ENCODE data around the gene EPS8L2. TPM values are rescaled to one million over a fixed set of nuclear protein-coding genes. Genes with fewer than 3 reads are reported as not detected.

EPS8L2 gene
- polyA plus RNA-seq, 1 experiment: 11.0 TPM

DNA sequence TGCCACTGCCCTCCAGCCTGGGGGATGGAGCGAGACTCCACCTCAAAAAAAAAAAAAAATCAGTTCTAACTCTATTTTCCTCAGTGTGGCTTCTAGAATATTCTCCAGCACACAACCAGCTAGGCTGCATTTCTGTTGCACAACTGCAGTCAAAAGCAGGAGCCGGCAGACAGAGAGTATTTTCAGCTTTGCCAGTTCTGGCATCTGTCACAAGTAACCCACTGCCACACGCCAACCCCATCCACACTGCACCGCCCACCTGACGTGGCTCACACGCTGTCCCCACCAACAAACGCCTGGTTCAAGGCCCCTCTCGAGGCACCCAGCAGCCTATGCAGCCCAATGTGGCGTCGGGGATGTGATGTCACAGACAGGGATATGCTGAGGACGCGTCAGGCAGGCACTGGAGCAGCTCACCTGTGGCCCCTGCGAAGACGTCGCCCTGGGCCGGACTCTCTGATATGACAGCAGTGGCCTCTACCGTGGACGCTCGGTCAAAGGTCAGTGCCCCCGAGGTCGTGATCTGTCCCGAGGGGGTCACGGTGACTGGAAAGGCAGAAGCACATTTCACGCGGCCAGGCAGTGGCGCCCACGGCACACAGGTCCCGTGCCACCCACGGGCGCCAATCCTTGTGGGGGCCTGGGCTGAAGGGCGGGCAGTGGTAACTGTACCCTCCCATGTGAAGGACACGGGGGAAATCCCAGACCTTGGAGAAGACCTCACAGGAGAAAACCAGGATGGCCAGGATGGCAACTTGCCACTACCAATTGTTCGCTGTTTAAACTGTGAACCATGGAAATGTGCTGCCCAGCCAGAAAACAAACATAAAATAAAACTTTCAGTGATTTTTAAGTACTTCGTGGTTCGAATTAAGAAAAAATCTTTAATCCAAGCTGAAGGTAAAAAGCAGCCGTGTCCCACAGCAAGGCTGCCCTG is 26.5 kb upstream of the EPS8L2 start:
- DNase-seq (ENCODE audit: low read depth, low spot score): no peak
- H3K4me3 ChIP-seq (ENCODE audit: low read depth, low read length): no peak overlapping the region
- no peaks in the 10 kb centered on the region for H3K27me3 ChIP-seq (ENCODE audit: control insufficient read depth, insufficient read depth, low read length)
- no peaks in the 10 kb centered on the region; the same call in 1 of the 2 replicates for H3K9me3 ChIP-seq (ENCODE audit: control insufficient read depth, insufficient read depth, low read length)
- H3K27ac ChIP-seq (ENCODE audit: low read depth, low read length): no peak overlapping the region
- ChIA-PET CTCF (no interaction called here), POLR2A (no interaction called here)
- TF ChIP-seq, protein P1, sequence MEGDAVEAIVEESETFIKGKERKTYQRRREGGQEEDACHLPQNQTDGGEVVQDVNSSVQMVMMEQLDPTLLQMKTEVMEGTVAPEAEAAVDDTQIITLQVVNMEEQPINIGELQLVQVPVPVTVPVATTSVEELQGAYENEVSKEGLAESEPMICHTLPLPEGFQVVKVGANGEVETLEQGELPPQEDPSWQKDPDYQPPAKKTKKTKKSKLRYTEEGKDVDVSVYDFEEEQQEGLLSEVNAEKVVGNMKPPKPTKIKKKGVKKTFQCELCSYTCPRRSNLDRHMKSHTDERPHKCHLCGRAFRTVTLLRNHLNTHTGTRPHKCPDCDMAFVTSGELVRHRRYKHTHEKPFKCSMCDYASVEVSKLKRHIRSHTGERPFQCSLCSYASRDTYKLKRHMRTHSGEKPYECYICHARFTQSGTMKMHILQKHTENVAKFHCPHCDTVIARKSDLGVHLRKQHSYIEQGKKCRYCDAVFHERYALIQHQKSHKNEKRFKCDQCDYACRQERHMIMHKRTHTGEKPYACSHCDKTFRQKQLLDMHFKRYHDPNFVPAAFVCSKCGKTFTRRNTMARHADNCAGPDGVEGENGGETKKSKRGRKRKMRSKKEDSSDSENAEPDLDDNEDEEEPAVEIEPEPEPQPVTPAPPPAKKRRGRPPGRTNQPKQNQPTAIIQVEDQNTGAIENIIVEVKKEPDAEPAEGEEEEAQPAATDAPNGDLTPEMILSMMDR (IDR thresholded peaks at IDR 0.05; ENCODE audit: low read depth, low read length): no peak

DNA sequence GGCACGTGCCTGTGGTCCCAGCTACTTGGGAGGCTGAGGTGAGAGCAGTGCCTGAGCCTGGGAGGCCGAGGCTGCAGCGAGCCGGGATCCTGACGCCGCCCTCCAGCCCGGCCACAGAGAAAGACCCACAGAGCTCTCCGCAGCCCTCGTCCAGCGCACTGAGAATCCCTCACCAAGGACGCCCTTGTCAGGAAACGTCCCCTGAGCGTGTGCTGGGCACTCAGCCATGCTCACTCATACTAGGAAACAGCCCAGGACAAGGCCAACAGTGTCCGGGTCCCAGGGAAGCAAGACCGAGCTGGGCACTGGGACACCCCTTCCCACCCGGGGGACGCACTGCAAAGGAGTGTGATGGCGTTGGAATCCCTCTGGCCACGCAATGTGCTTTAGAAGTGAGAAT is 25.6 kb upstream of the EPS8L2 start:
- Histone ChIP-seq H3K27me3 (ENCODE audit: control insufficient read depth, insufficient read depth, low read length) (no peaks in the 10 kb centered on the region), H3K27ac (ENCODE audit: low read depth, low read length) (no peak overlapping the region), H3K4me3 (ENCODE audit: low read depth, low read length) (no peak overlapping the region), H3K9me3 (ENCODE audit: control insufficient read depth, insufficient read depth, low read length) (no peaks in the 10 kb centered on the region; the same call in 1 of the 2 replicates)
- CTCF ChIA-PET: no interaction called here
- POLR2A ChIA-PET: no interaction called here
- TF ChIP-seq, protein P1 (IDR thresholded peaks at IDR 0.05; ENCODE audit: low read depth, low read length): no peak
- DNase-seq (ENCODE audit: low read depth, low spot score): no peak

DNA sequence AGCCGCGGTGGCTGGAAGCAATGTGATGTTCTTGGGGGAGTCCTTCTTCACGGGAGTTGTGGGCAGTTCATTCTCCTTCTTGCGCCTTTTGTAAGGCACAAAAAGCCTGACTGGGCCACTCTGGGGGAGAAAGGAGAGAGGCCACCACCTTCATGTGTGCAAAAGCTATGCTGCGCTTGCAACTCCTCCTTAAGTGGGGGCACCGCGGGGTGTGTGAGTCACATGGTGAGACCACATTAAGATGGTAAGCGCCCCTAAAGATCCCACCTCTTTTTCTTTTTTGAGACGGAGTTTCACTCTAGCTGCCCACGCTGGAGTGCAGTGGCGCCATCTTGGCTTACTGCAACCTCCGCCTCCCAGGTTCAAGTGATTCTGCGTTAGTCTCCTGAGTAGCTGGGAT is 25.1 kb upstream of the EPS8L2 start:
- Histone ChIP-seq H3K9me3 (ENCODE audit: control insufficient read depth, insufficient read depth, low read length) (no peaks in the 10 kb centered on the region; the same call in 1 of the 2 replicates), H3K27ac (ENCODE audit: low read depth, low read length) (no peak overlapping the region), H3K27me3 (ENCODE audit: control insufficient read depth, insufficient read depth, low read length) (no peaks in the 10 kb centered on the region), H3K4me3 (ENCODE audit: low read depth, low read length) (no peak overlapping the region)
- TF ChIP-seq, protein P1 (IDR thresholded peaks at IDR 0.05; ENCODE audit: low read depth, low read length): no peak
- ChIA-PET CTCF (no interaction called here), POLR2A (no interaction called here)
- DNase-seq (ENCODE audit: low read depth, low spot score): no peak

DNA sequence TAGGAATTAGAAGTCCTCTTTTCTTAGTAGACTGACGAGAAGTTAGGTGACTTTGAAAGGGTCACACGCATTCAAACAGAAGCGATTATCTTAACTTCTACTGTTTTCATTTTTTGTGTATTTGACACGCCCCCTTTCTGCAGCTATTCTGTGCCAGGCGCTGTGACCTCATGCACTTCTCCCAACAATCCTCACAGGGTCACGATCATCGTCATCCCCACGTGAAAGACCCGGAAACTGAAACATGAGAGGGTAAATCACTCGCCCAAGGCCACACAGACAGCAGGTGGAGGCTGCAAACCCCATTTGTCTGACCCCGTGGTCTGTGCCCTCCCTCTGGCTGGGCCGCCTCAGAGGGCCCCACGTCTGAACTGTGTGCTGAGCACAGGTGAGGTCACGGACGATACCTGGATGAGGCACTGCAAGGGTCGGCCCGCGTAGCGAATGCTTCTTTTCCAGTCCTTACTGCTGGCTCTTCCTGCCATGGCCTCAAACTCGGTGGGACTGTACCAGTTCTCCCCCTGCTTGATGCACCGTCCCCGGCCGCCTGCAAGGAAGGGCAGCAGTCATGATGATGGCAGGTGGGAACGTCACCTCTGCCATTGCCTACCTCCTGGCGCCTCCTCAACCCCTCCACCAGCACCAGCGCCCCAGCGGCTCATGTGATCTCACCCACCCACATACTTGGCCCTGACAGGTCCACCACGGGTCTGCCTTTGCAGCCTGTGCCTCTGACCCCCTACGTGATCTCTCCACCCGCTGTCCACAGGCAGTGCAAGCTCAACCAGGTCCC is 19.4 kb upstream of the EPS8L2 start:
- TF ChIP-seq, protein P1 (IDR thresholded peaks at IDR 0.05; ENCODE audit: low read depth, low read length): no peak
- DNase-seq (ENCODE audit: low read depth, low spot score): no peak
- H3K9me3 ChIP-seq (ENCODE audit: control insufficient read depth, insufficient read depth, low read length): no peaks in the 10 kb centered on the region; the same call in 1 of the 2 replicates
- H3K4me3 ChIP-seq (ENCODE audit: low read depth, low read length): no peak overlapping the region
- ChIA-PET CTCF (no interaction called here), POLR2A (no interaction called here)
- no peak overlapping the region for H3K27ac ChIP-seq (ENCODE audit: low read depth, low read length)
- H3K27me3 ChIP-seq (ENCODE audit: control insufficient read depth, insufficient read depth, low read length): no peaks in the 10 kb centered on the region

DNA sequence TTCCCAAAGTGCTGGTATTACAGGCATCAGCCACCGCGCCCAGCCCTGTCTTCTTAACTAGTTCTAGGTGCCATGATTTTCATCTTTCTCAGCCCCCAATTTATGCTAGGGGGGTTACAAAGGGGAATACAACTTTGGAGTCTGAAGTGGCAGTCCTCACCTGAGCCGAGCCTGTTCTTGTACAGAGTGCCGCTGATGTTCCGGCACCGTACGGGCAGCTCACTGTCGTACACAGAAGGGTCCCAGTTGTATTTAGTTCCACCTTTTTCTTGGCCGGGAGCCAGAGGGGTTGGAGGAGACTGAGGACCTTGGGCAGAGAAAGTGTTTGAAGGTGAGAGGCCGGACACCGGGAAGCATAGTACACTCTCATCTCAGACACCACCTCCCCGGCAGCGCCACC is 18.3 kb upstream of the EPS8L2 start:
- CTCF ChIA-PET: no interaction called here
- POLR2A ChIA-PET: no interaction called here
- no peaks in the 10 kb centered on the region; the same call in 1 of the 2 replicates for H3K9me3 ChIP-seq (ENCODE audit: control insufficient read depth, insufficient read depth, low read length)
- TF ChIP-seq, protein P1 (IDR thresholded peaks at IDR 0.05; ENCODE audit: low read depth, low read length): no peak
- H3K4me3 ChIP-seq (ENCODE audit: low read depth, low read length): no peak overlapping the region
- H3K27ac ChIP-seq (ENCODE audit: low read depth, low read length): no peak overlapping the region
- no peak for DNase-seq (ENCODE audit: low read depth, low spot score)
- no peaks in the 10 kb centered on the region for H3K27me3 ChIP-seq (ENCODE audit: control insufficient read depth, insufficient read depth, low read length)
